ENCODE results near the gene ADK.

- TF ChIP-seq MIXL1 (CRISPR knock-in tag; IDR thresholded peaks at IDR 0.05) (no peak), RARA (CRISPR knock-in tag; IDR thresholded peaks at IDR 0.05) (no peak), JDP2 (CRISPR knock-in tag; IDR thresholded peaks at IDR 0.05; ENCODE audit: borderline replicate concordance) (no peak), MAX (IDR thresholded peaks at IDR 0.05) (no peak), RERE (CRISPR knock-in tag; IDR thresholded peaks at IDR 0.05; ENCODE audit: low read depth) (no peak), POLR2A (IDR thresholded peaks at IDR 0.05; ENCODE audit: insufficient read depth in 1 of 2, low read depth in 2 of 2, low read length in 2 of 2) (no peak), HOXD1 (CRISPR knock-in tag; IDR thresholded peaks at IDR 0.05) (no peak), GZF1 (CRISPR knock-in tag; IDR thresholded peaks at IDR 0.05) (no peak), ZNF24 (IDR thresholded peaks at IDR 0.05) (no peak), CTCF (CRISPR knock-in tag; IDR thresholded peaks at IDR 0.05) (no peak), TEAD2 (CRISPR knock-in tag; IDR thresholded peaks at IDR 0.05) (no peak)
These were observed 451.6 kb downstream of the ADK start for GRCh38 chr10:74602576-74602975.
